HG02798 (cell line): ENCODE results near the gene RILP.

Experiments used
- ATAC-seq: cut with Tn5 transposase; IDR thresholded peaks from one replicate; pipeline ENCODE4 v1.9.1; 2021; ENCODE audit warnings: mild to moderate bottlenecking; ENCODE audit not compliant: unreplicated experiment, poor library complexity

Gene RILP

GRCh38 chr17:1629504-1630310 is 20.0 kb downstream of the RILP start:
- ATAC-seq, result peak; percentile 23

- peak; percentile 66 for ATAC-seq
Observed at GRCh38 chr17:1628856-1629503, 20.7 kb downstream of the RILP start.

GRCh38 chr17:1627982-1628855 is 21.4 kb downstream of the RILP start, which contains the start of gene SLC43A2:
Gene SLC43A2, minus strand, starts transcription at chr17:1628834. Its CDS starts 960 bp downstream, at chr17:1627874.
- ATAC-seq, result peak; percentile 55

GRCh38 chr17:1627182-1627981 is 22.3 kb downstream of the RILP start:
- ATAC-seq, result no peak

- no peak for ATAC-seq
Observed at GRCh38 chr17:1626333-1626732, 23.3 kb downstream of the RILP start.

- no peak for ATAC-seq
Observed at GRCh38 chr17:1625581-1625980, 24.1 kb downstream of the RILP start.

- no peak for ATAC-seq
Observed at GRCh38 chr17:1625053-1625452, 24.6 kb downstream of the RILP start.

GRCh38 chr17:1624650-1625049 is 25.0 kb downstream of the RILP start:
- no peak for ATAC-seq

GRCh38 chr17:1623057-1623630 is 26.5 kb downstream of the RILP start:
- ATAC-seq, result no peak

GRCh38 chr17:1621273-1621954 is 28.3 kb downstream of the RILP start:
- ATAC-seq, result no peak

GRCh38 chr17:1620486-1620885 is 29.2 kb downstream of the RILP start:
- ATAC-seq, result no peak

GRCh38 chr17:1617620-1618174 is 32.0 kb downstream of the RILP start:
- ATAC-seq, result no peak

- no peak for ATAC-seq
Observed at GRCh38 chr17:1616101-1616500, 33.6 kb downstream of the RILP start.

GRCh38 chr17:1612400-1612799 is 37.3 kb downstream of the RILP start:
- ATAC-seq, result no peak

- no peak for ATAC-seq
Observed at GRCh38 chr17:1611715-1612114, 38.0 kb downstream of the RILP start.

- no peak for ATAC-seq
Observed at GRCh38 chr17:1608676-1609075, 41.0 kb downstream of the RILP start.

- peak; percentile 8 for ATAC-seq
Observed at GRCh38 chr17:1607971-1608320, 41.7 kb downstream of the RILP start.

GRCh38 chr17:1606352-1606985 is 43.2 kb downstream of the RILP start:
- peak; percentile 39 for ATAC-seq
